ENCODE data around the gene HRK. TPM values are rescaled to one million over a fixed set of nuclear protein-coding genes. Genes with fewer than 3 reads are reported as not detected.

HRK gene
- total RNA-seq, 1 experiment from 2014 or later = 3.5 TPM

GRCh38 chr12:116891019-116891418, 9.8 kb upstream of the HRK start (continued):
- no peak for TF ChIP-seq ARID4B (CRISPR knock-in tag; IDR thresholded peaks at IDR 0.05; ENCODE audit: borderline replicate concordance)
- no peak for TF ChIP-seq E2F5 (CRISPR knock-in tag; IDR thresholded peaks at IDR 0.05)
- no peak for TF ChIP-seq ERG (CRISPR knock-in tag; IDR thresholded peaks at IDR 0.05)
- no peak for TF ChIP-seq KAT7 (CRISPR knock-in tag; IDR thresholded peaks at IDR 0.05; ENCODE audit: borderline replicate concordance)
- TF ChIP-seq ATF1 (CRISPR knock-in tag; IDR thresholded peaks at IDR 0.05) = no peak
- no peak for TF ChIP-seq JAZF1 (CRISPR knock-in tag; IDR thresholded peaks at IDR 0.05)
- TF ChIP-seq NFYB (CRISPR knock-in tag; conservative IDR thresholded peaks at IDR 0.05; ENCODE audit: low read depth) = no peak
- TF ChIP-seq USF1 (CRISPR knock-in tag; IDR thresholded peaks at IDR 0.05) = no peak

GRCh38 chr12:116890330-116890729, 9.1 kb upstream of the HRK start:
- no peak for ATAC-seq
- H3K36me3 Mint-ChIP-seq = no peaks in the 10 kb centered on the region
- no peaks in the 10 kb centered on the region; the same call in 1 of the 2 replicates for H3K27me3 Mint-ChIP-seq (ENCODE audit: low read depth)
- TF ChIP-seq ETV6 (CRISPR knock-in tag; IDR thresholded peaks at IDR 0.05) (no peak), GTF2I (CRISPR knock-in tag; conservative IDR thresholded peaks at IDR 0.05) (peak; percentile 78; the same call in 1 of the 2 replicates), SMAD4 (CRISPR knock-in tag; IDR thresholded peaks at IDR 0.05) (no peak), GABPB1 (CRISPR knock-in tag; IDR thresholded peaks at IDR 0.05) (no peak)
- DNase-seq (ENCODE audit: low spot score) = no peak
- no peak overlapping the region for H3K27ac Mint-ChIP-seq
- ChIA-PET POLR2A (interaction anchor here (0.7 kb wide), 1 partner anchor 52 kb away, joined by 3 read pairs; no protein-coding TSS in a partner anchor), CTCF (no interaction called here)
- peaks cover 9% of the 10 kb centered on the region for H3K9me3 Mint-ChIP-seq
- no peak overlapping the region for H3K4me3 Mint-ChIP-seq
- 0 out of 2 replicates have a peak, but pooled peaks cover 2% of the 10 kb centered on the region for H3K4me1 Mint-ChIP-seq

- Mint-ChIP-seq H3K4me1 (0 out of 2 replicates have a peak, but pooled peaks cover 2% of the 10 kb centered on the region), H3K9me3 (peaks cover 9% of the 10 kb centered on the region), H3K4me3 (no peak overlapping the region), H3K36me3 (no peaks in the 10 kb centered on the region), H3K27ac (no peak overlapping the region), H3K27me3 (ENCODE audit: low read depth) (peaks cover 22% of the 10 kb centered on the region)
- no peak for ATAC-seq
- DNase-seq (ENCODE audit: low spot score) = no peak
- CTCF ChIA-PET = interaction anchor here (1.4 kb wide), 1 partner anchor 25 kb away, joined by 5 read pairs; no protein-coding TSS in a partner anchor
- POLR2A ChIA-PET = no interaction called here
- TF ChIP-seq ZNF138 (CRISPR knock-in tag; conservative IDR thresholded peaks at IDR 0.05) (no peak), ZNF281 (CRISPR knock-in tag; IDR thresholded peaks at IDR 0.05) (no peak), NR2C2 (CRISPR knock-in tag; IDR thresholded peaks at IDR 0.05) (no peak), IRF2 (CRISPR knock-in tag; IDR thresholded peaks at IDR 0.05; ENCODE audit: borderline replicate concordance, low read depth) (no peak), ARID4B (CRISPR knock-in tag; IDR thresholded peaks at IDR 0.05; ENCODE audit: borderline replicate concordance) (no peak), FOXJ3 (CRISPR knock-in tag; IDR thresholded peaks at IDR 0.05; ENCODE audit: borderline replicate concordance) (no peak)
These were observed 6.7 kb upstream of the HRK start for GRCh38 chr12:116887897-116888296.
